DMS79 (cell line): ENCODE measurements around the gene UBN1.
A peak's percentile ranks its signal among the peaks of the same experiment; 100 is the strongest.

Experiments used
- DNase-seq: peaks from one replicate; lab custom pipeline; 2025; lab: John Stamatoyannopoulos, UW

UBN1 gene

DNA sequence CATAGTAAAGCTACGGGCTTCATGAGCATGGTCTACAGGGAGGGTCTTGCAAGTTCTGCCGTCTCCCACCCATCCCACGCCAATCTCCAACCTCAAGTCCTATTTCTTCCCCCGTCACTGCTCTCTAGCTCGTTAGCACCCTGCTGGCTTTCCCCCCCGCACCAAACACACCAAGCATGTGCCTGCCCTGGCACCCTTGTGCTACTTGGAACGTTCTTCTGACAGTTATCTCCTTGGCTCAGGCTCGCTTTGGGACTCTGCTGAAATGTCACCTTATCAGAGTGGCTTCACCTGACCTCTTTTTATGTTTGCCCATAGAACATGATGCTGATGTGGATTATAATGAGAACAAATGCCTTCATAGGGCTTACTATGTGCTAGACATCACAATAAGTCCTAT, 22.1 kb upstream of the UBN1 start:
- DNase-seq, result no peak

GRCh38 chr16:4826526-4826925, 20.8 kb upstream of the UBN1 start:
- DNase-seq, result no peak

GRCh38 chr16:4826980-4827379, 20.3 kb upstream of the UBN1 start:
- DNase-seq, result no peak

- no peak for DNase-seq
Observed at GRCh38 chr16:4828567-4829321, 18.5 kb upstream of the UBN1 start.

DNA sequence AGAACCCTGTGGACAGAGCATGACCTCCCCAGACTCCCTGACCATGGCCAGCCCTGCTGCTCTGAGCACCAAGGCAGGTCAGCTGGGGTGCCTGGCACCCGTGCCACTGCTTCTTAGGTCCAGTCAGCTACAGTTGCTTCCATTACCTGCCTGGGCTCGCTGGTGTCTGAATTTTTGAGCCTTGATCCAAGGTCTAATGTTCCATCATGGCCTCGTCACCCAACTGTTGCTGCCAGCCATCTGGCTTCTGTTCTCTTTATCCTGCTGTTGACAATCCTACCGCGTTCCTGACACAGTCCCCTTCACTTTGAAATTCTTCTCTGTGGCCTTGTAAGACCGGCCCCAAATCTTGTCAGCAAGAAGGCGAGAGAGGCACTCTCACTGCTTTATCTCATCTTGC, 16.9 kb upstream of the UBN1 start:
- DNase-seq, result no peak

GRCh38 chr16:4831616-4832015, 15.7 kb upstream of the UBN1 start:
- DNase-seq, result no peak

DNA sequence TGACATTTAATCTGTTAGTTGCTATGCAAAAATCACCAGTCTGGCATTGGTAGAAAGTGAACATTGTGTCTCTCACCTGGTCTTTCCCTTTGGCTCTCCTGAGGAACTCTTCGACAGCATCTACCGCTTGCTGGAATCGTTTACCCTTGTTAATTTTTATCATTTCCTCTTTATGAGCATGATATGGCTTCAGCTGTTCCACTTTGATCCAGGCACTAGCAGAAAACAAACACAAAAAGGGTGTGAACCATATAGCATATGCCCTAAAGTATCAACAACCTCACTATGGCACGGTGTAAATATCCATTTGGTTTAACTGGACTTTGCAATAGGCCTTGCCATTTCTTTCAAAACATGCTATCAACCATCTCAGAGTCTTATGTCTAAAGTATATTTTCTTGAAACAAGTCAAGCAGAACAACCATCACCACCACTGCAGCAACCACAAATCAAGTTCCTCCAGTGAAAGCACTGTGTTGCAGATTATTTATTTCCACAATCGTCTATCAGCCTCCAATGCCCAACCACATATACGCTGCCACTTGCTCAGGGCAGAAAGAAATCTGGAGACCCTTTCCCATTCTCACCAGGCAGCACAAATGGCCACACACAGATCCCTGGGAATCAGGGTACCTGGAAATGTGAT, 14.5 kb upstream of the UBN1 start:
- DNase-seq, result no peak

- DNase-seq, result no peak
Observed at GRCh38 chr16:4833584-4833983, 13.7 kb upstream of the UBN1 start.

- no peak for DNase-seq
Observed at GRCh38 chr16:4836727-4837126, 10.6 kb upstream of the UBN1 start.

GRCh38 chr16:4837733-4838501, 9.4 kb upstream of the UBN1 start:
- no peak for DNase-seq

GRCh38 chr16:4839942-4840341, 7.3 kb upstream of the UBN1 start:
- DNase-seq, result no peak

GRCh38 chr16:4840984-4841383, 6.3 kb upstream of the UBN1 start:
- DNase-seq, result no peak

GRCh38 chr16:4846503-4846900, 779 bp upstream of the UBN1 start:
- DNase-seq, result no peak

DNA sequence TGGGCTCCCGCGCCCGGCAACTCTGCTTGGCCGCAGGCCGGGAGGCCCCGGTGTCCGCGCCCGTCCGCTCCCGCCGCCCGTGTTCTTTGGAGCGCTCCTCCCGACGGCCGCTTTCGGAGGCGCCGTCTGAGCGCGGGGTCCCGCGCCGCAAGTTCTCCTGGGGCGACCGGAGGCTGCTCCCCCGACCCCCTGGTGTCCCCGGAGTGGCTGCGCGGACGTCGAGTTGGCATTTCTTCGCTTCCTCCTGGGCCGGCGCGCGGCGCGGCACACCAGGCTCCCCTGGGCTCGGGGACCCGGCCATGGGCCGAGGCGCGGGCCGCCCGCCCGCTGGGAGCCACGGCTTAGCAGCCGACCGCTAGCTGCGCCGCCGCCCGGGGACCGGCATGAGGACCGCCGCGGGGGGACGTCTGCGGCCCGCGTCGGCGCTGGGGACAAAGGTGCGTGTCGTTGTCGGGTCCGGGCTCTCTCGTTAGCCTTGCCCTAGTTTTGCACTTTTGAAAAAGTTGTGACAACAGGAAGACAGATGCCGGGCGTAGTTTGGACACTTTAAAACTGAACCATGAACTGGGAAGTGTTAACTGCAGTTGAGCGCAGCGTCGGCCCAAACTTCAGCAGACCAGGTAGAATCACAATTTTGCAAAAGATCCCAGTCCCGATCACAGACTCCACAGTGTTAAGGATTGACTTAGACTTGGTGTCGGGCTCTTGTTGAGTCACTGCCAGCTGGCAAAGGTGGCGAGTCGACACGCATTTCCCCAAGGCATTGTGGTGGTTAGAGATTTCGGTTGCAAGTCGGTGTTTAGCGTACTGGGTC, 700 bp downstream of the UBN1 start:
- DNase-seq, result peak; percentile 11

DNA sequence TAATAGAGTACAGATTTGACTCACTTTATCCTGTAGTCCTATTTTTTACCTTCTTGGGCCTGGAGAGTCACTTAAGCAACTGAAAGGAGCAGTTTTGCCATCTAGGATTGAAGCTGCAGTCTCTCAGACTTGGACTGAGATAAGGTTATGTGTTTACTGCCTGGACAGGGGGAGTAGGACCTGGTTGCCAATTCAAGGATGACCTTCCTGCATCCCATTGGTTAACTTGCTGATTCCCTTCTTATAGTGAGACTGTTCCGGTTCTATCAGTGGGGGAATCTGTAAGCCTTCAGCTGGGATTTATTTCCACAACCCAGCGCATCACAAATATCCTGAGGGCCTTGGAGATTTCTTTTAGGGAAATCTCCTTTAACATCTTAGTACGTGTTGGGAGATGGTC, 2.9 kb downstream of the UBN1 start:
- no peak for DNase-seq

GRCh38 chr16:4852221-4852872, 5.1 kb downstream of the UBN1 start:
- DNase-seq, result no peak

DNA sequence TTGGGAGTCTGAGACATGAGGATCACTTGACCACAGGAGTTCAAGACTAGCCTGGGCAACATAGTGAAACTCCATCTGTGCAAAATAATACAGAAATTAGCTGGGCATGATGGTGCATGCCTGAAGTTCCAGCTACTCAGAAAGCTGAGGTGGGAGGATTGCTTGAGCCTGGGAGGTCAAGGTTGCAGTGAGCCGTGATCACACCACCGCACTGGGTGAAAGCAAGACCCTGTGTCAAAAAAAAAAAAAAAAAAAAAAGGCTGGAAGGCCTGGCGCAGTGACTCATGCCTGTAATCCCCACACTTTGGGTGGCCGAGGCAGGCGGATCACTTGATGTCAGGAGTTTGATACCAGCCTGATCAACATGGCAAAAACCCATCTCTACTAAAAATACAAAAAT, 8.1 kb downstream of the UBN1 start:
- no peak for DNase-seq

GRCh38 chr16:4855804-4856203, 8.5 kb downstream of the UBN1 start:
- DNase-seq, result no peak

GRCh38 chr16:4859190-4859899, 12.1 kb downstream of the UBN1 start:
- DNase-seq, result no peak

DNA sequence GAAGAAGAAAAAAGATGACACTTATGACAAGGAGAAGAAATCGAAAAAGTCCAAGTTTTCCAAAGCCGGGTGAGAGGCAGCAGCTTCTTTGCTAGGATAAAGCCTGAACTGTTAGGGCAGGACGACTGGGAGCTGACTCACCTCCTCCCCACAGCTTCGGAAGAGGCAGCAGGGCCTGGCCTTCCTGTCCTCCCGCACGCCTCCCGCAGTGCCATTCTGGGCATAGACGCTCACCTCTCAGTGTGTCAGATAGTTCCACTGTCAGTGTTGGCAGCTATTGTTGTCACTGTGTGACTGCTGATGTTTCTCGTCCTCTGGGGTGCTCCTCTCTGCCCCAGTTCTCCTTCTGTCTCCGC, 12.6 kb downstream of the UBN1 start:
- DNase-seq, result no peak

DNA sequence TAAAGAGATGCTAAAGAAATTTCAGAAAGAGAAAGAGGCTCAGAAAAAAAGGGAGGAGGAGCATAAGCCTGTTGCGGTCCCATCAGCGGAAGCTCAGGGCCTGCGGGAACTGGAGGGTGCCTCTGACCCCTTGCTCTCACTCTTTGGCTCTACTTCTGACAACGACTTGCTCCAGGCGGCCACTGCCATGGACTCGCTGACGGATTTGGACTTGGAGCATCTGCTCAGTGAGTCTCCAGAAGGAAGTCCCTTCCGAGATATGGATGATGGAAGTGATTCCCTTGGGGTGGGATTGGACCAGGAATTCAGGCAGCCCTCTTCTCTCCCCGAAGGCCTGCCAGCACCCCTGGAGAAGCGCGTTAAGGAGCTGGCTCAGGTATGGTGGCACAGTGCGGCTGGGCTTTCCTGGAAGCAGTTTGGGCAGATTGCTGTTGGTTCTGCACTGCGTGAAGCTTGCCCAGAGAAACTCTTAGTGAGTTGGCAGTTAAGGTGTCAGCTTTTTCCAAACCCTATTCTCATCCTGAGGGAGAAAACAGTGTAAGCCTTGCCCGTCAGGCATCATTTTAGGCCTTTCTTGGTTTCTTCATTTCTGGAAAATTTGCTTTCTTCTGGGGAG, 13.6 kb downstream of the UBN1 start:
- no peak for DNase-seq
